Activated naive CD8-positive, alpha-beta T cell treated with anti-CD3 and anti-CD28 coated beads, Interleukin-2, amount 50 U/mL, for 16 hours (primary cell): ENCODE measurements around the gene ALDH3A2.

Experiments used
- DNase-seq: peaks from one replicate; pipeline ENCODE4 v3.0.0-alpha.2; 2020; ENCODE audit warnings: low read depth, low spot score

Gene ALDH3A2

GRCh38 chr17:19648475-19649273 lies at the start of gene ALDH3A2:
TSS of gene ALDH3A2 (plus strand) at chr17:19648751. CDS start at chr17:19648972, 221 bp downstream.
- DNase-seq: peak; percentile 92

GRCh38 chr17:19610311-19610710 lies 38.2 kb upstream of the ALDH3A2 start:
- DNase-seq: no peak

GRCh38 chr17:19610879-19611278 lies 37.7 kb upstream of the ALDH3A2 start:
- DNase-seq: no peak

GRCh38 chr17:19613979-19614378 lies 34.6 kb upstream of the ALDH3A2 start:
- DNase-seq: no peak

- DNase-seq: no peak
Observed at GRCh38 chr17:19614900-19615299, 33.7 kb upstream of the ALDH3A2 start.

- no peak for DNase-seq
Observed at GRCh38 chr17:19618015-19618414, 30.5 kb upstream of the ALDH3A2 start.

GRCh38 chr17:19619705-19620325 lies 28.7 kb upstream of the ALDH3A2 start:
- DNase-seq: no peak

GRCh38 chr17:19621697-19622096 lies 26.9 kb upstream of the ALDH3A2 start:
- DNase-seq: no peak

- no peak for DNase-seq
Observed at GRCh38 chr17:19626079-19626478, 22.5 kb upstream of the ALDH3A2 start.

GRCh38 chr17:19629449-19629848 lies 19.1 kb upstream of the ALDH3A2 start:
- DNase-seq: no peak

- no peak for DNase-seq
Observed at GRCh38 chr17:19630035-19630434, 18.5 kb upstream of the ALDH3A2 start.

GRCh38 chr17:19630661-19631060 lies 17.9 kb upstream of the ALDH3A2 start:
- DNase-seq: no peak

GRCh38 chr17:19631905-19632304 lies 16.6 kb upstream of the ALDH3A2 start:
- DNase-seq: no peak

GRCh38 chr17:19641687-19642372 lies 6.7 kb upstream of the ALDH3A2 start:
- DNase-seq: no peak

GRCh38 chr17:19642373-19642893 lies 6.1 kb upstream of the ALDH3A2 start:
- DNase-seq: no peak

- no peak for DNase-seq
Observed at GRCh38 chr17:19644493-19645210, 3.9 kb upstream of the ALDH3A2 start.

- DNase-seq: no peak
Observed at GRCh38 chr17:19645734-19646201, 2.8 kb upstream of the ALDH3A2 start.

GRCh38 chr17:19646788-19647696 lies 1.5 kb upstream of the ALDH3A2 start:
- DNase-seq: no peak

GRCh38 chr17:19647697-19648474 lies 665 bp upstream of the ALDH3A2 start:
- DNase-seq: peak; percentile 16

GRCh38 chr17:19649274-19649541 lies 657 bp downstream of the ALDH3A2 start:
- DNase-seq: no peak
